PC-3 (cell line): ENCODE measurements around the gene TTLL9. TPM values are rescaled to one million over a fixed set of nuclear protein-coding genes. Genes with fewer than 3 reads are reported as not detected.

Experiments used
- ATAC-seq: fragments of 200-7000 bp; cut with Tn5 transposase; 2 replicates; pipeline ENCODE4 v1.9.1; 2020; ENCODE audit warnings: mild to moderate bottlenecking, moderate library complexity
- BruUV-seq: library from RNA; stranded (reverse); fragments of 400-500 nt; replicated peaks from 2 replicates; lab custom pipeline; 2021; lab: Mats Ljungman, UMichigan
- CTCF ChIA-PET: fragments of 300-600 bp; sonication (Branson Sonifier 250); formaldehyde crosslinking; loops from one replicate; lab custom pipeline; 2022; ENCODE audit warnings: antibody characterized with exemption; lab: Charles Lee
- POLR2A ChIA-PET: fragments of 300-600 bp; sonication (Branson Sonifier 250); formaldehyde crosslinking; loops from one replicate; lab custom pipeline; 2022; ENCODE audit warnings: antibody characterized with exemption; ENCODE audit not compliant: unreplicated experiment; lab: Charles Lee
- DNase-seq: peaks from one replicate; pipeline ENCODE4 v3.0.0-alpha.2; 2015
- H2AFZ ChIP-seq: fragments of 300-600 bp; sonication (generic); 2 replicates; pipeline ENCODE4 v1.6.0; 2016; ENCODE audit warnings: antibody characterized with exemption, low read length
- H3F3A ChIP-seq: fragments of 300-600 bp; sonication (generic); one replicate; pipeline ENCODE4 v1.6.0; 2017; ENCODE audit warnings: antibody characterized with exemption, low read length, control low read depth, mild to moderate bottlenecking; ENCODE audit not compliant: unreplicated experiment
- H3K27ac ChIP-seq: fragments of 300-600 bp; sonication (generic); 2 replicates; pipeline ENCODE4 v1.5.1; 2016; ENCODE audit warnings: mild to moderate bottlenecking, low read length
- H3K27me3 ChIP-seq: fragments of 300-600 bp; sonication (generic); 2 replicates; pipeline ENCODE4 v1.6.1; 2016; ENCODE audit warnings: low read length, mixed read lengths
- H3K36me3 ChIP-seq: fragments of 300-600 bp; sonication (generic); 2 replicates; pipeline ENCODE4 v1.6.1; 2016; ENCODE audit warnings: low read depth, mixed run types, low read length, mixed read lengths
- H3K4me1 ChIP-seq: fragments of 300-600 bp; sonication (generic); 2 replicates; pipeline ENCODE4 v1.5.1; 2016; ENCODE audit warnings: low read length; ENCODE audit not compliant: insufficient read depth
- H3K4me2 ChIP-seq: fragments of 300-600 bp; sonication (generic); 2 replicates; pipeline ENCODE4 v1.6.0; 2016; ENCODE audit warnings: low read length
- H3K4me3 ChIP-seq: fragments of 300-600 bp; sonication (generic); 2 replicates; pipeline ENCODE4 v1.5.1; 2016; ENCODE audit warnings: mild to moderate bottlenecking, low read length, mixed read lengths
- H3K79me2 ChIP-seq: fragments of 300-600 bp; sonication (generic); 2 replicates; pipeline ENCODE4 v1.6.1; 2017; ENCODE audit warnings: low read length, mixed read lengths
- H3K9ac ChIP-seq: fragments of 300-600 bp; sonication (generic); 2 replicates; pipeline ENCODE4 v1.6.0; 2016; ENCODE audit warnings: mild to moderate bottlenecking, low read length
- H3K9me2 ChIP-seq: fragments of 300-600 bp; sonication (generic); replicated peaks from 2 replicates; pipeline ENCODE4 v1.6.1; 2016; ENCODE audit warnings: mixed run types, low read length, mixed read lengths
- H3K9me3 ChIP-seq: fragments of 300-600 bp; sonication (generic); 2 replicates; pipeline ENCODE4 v1.6.1; 2016; ENCODE audit warnings: low read length, mixed read lengths
- H4K20me1 ChIP-seq: fragments of 300-600 bp; sonication (generic); 2 replicates; pipeline ENCODE4 v1.6.1; 2016; ENCODE audit warnings: low read length, mixed read lengths
- CTCF ChIP-seq: fragments of 300-600 bp; sonication (generic); conservative IDR thresholded peaks from 2 replicates; pipeline ENCODE4 v1.5.1; 2017; ENCODE audit warnings: antibody characterized with exemption, low read depth, mild to moderate bottlenecking, low read length
- EZH2 ChIP-seq: fragments of 300-600 bp; sonication (generic); IDR thresholded peaks from one replicate; pipeline ENCODE4 v1.6.1; 2017; ENCODE audit warnings: antibody characterized with exemption, mild to moderate bottlenecking, low read length; ENCODE audit not compliant: unreplicated experiment
- EZH2phosphoT487 ChIP-seq: fragments of 300-600 bp; sonication (generic); IDR thresholded peaks from 2 replicates; pipeline ENCODE4 v1.6.1; 2018; ENCODE audit warnings: mild to moderate bottlenecking, antibody characterized with exemption, low read length, borderline replicate concordance
- intact Hi-C: fragments of 100-400 bp; cut with micrococcal nuclease; formaldehyde crosslinking; loops from 2 replicates; pipeline ENCODE4 v1.9.0; 2023
- total RNA-seq: library from RNA; depleted of rRNA; stranded (reverse); fragments of >200 nt; gene quantifications from 2 replicates; pipeline ENCODE4 v1.2.3, GENCODE V29; 2014

Gene TTLL9
- total RNA-seq, 1 experiment from 2014 or later = not detected

- no peak for ATAC-seq
- H3K9me2 ChIP-seq = no peaks in the 10 kb centered on the region
- no peaks in the 10 kb centered on the region for H4K20me1 ChIP-seq
- POLR2A ChIA-PET = no interaction called here
- no peak overlapping the region for H3K4me3 ChIP-seq
- peaks cover 24% of the 10 kb centered on the region for H3K27me3 ChIP-seq
- no peaks in the 10 kb centered on the region for H3K79me2 ChIP-seq
- H3K36me3 ChIP-seq = no peaks in the 10 kb centered on the region
- intact Hi-C loops = no loop called here
- no peak overlapping the region for H2AFZ ChIP-seq
- no peaks in the 10 kb centered on the region for H3K9me3 ChIP-seq
- CTCF ChIA-PET = interaction anchor here (0.7 kb wide), 1 partner anchor 49 kb away, joined by 5 read pairs; no protein-coding TSS in a partner anchor
- no peak overlapping the region for H3K27ac ChIP-seq
- no peak overlapping the region for H3K4me2 ChIP-seq
- H3F3A ChIP-seq = no peaks in the 10 kb centered on the region
- TF ChIP-seq CTCF = no peak
- TF ChIP-seq EZH2 = no peak
- no peak for TF ChIP-seq EZH2phosphoT487
- DNase-seq = no peak
- no TSS peak for BruUV-seq
- H3K4me1 ChIP-seq = no peaks in the 10 kb centered on the region
- no peak overlapping the region for H3K9ac ChIP-seq
These were observed 25.6 kb downstream of the TTLL9 start for GRCh38 chr20:31896049-31896448.

- DNase-seq = no peak
- ATAC-seq = no peak
- Histone ChIP-seq H3K4me3 (no peak overlapping the region), H3K4me2 (no peak overlapping the region), H3K27me3 (peaks cover 23% of the 10 kb centered on the region), H3K79me2 (no peaks in the 10 kb centered on the region), H3K36me3 (no peaks in the 10 kb centered on the region), H3K9me2 (no peaks in the 10 kb centered on the region), H3K27ac (no peak overlapping the region), H3F3A (no peaks in the 10 kb centered on the region), H2AFZ (no peak overlapping the region), H3K9ac (no peak overlapping the region), H3K9me3 (no peaks in the 10 kb centered on the region), H3K4me1 (no peaks in the 10 kb centered on the region), H4K20me1 (no peaks in the 10 kb centered on the region)
- POLR2A ChIA-PET = no interaction called here
- intact Hi-C loops = no loop called here
- no peak for TF ChIP-seq CTCF
- TF ChIP-seq EZH2 = no peak
- no peak for TF ChIP-seq EZH2phosphoT487
- no TSS peak for BruUV-seq
- CTCF ChIA-PET = no interaction called here
These were observed 27.1 kb downstream of the TTLL9 start for GRCh38 chr20:31897541-31897940.

- H3K4me2 ChIP-seq = no peak overlapping the region
- DNase-seq = no peak
- H3F3A ChIP-seq = no peaks in the 10 kb centered on the region
- intact Hi-C loops = no loop called here
- H3K9ac ChIP-seq = no peak overlapping the region
- peaks cover 18% of the 10 kb centered on the region for H3K27me3 ChIP-seq
- no TSS peak for BruUV-seq
- H3K4me3 ChIP-seq = no peak overlapping the region
- no peak overlapping the region for H2AFZ ChIP-seq
- H3K36me3 ChIP-seq = no peaks in the 10 kb centered on the region
- TF ChIP-seq EZH2 (no peak), EZH2phosphoT487 (no peak), CTCF (no peak)
- H3K9me2 ChIP-seq = no peaks in the 10 kb centered on the region
- ATAC-seq = no peak
- no peaks in the 10 kb centered on the region for H3K9me3 ChIP-seq
- ChIA-PET CTCF (no interaction called here), POLR2A (no interaction called here)
- no peaks in the 10 kb centered on the region for H3K4me1 ChIP-seq
- H3K79me2 ChIP-seq = no peaks in the 10 kb centered on the region
- H3K27ac ChIP-seq = no peak overlapping the region
- no peaks in the 10 kb centered on the region for H4K20me1 ChIP-seq
These were observed 31.2 kb downstream of the TTLL9 start for GRCh38 chr20:31901615-31902014.
